NT2/D1 (cell line): ENCODE results near the gene GPX4.

Source experiments
- DNase-seq: peaks from one replicate; pipeline ENCODE4 v3.0.0-alpha.2; 2011; ENCODE audit warnings: low read depth, low spot score
- H3K27me3 ChIP-seq: 2 replicates; pipeline ENCODE4 v1.6.0; 2011; ENCODE audit warnings: mild to moderate bottlenecking; ENCODE audit not compliant: insufficient read length, insufficient read depth
- H3K36me3 ChIP-seq: 2 replicates; pipeline ENCODE4 v1.6.1; 2011; ENCODE audit warnings: mild to moderate bottlenecking, low read length, mixed read lengths; ENCODE audit not compliant: insufficient read depth, insufficient read length
- H3K4me1 ChIP-seq: 2 replicates; pipeline ENCODE4 v1.5.1; 2011; ENCODE audit not compliant: insufficient read depth, insufficient read length
- H3K4me3 ChIP-seq: 2 replicates; pipeline ENCODE4 v1.5.1; 2011; ENCODE audit warnings: low read depth; ENCODE audit not compliant: insufficient read length
- H3K9ac ChIP-seq: 2 replicates; pipeline ENCODE4 v1.6.0; 2011; ENCODE audit warnings: low read depth; ENCODE audit not compliant: insufficient read length
- H3K9me3 ChIP-seq: 2 replicates; pipeline ENCODE4 v1.5.1; 2011; ENCODE audit warnings: mild to moderate bottlenecking, low read length; ENCODE audit not compliant: insufficient read depth
- SUZ12 ChIP-seq: IDR thresholded peaks from 2 replicates; pipeline ENCODE4 v1.6.1; 2011; ENCODE audit not compliant: insufficient read length, insufficient read depth; ENCODE audit errors: extremely low read depth
- YY1 ChIP-seq: IDR thresholded peaks from 2 replicates; pipeline ENCODE4 v1.6.1; 2011; ENCODE audit not compliant: insufficient read length, insufficient read depth
- ZNF274 ChIP-seq: IDR thresholded peaks from 2 replicates; pipeline ENCODE4 v1.6.1; 2011; ENCODE audit warnings: mild to moderate bottlenecking, low read depth, low read length

Gene GPX4

GRCh38 chr19:1088416-1089010, 15.3 kb upstream of the GPX4 start:
- peaks cover 88% of the 10 kb centered on the region for H3K36me3 ChIP-seq

DNA sequence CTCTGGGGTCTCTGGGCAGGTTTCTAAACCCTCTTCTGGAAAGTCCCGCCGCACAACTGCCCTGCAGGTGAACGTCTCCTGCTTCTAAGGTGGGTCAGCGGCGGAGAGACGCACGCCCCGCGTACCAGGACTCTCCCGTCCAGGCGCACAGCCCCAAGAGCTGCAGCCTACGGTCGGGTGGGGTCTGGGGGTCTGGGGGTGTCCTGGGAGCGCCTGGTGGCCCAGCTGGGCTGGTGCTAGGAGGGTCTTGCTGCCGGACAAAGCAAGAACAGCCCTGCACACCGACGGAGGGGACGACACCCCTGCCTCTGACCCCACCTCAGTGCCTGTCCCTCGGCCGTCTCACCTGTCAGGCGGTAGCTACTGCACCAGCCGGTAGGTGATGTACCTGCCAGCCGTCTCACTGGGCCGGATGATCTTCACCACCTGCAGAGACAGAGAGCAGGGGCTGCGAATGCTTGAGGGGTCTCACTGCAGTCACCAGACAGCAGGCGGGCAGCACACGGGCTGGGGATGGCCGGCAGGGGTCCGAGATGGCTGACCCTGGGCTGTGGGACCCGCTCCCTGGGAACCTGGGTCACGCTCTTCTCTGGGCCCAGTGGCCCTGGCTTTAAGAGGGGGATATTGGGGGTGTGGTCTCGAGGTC, 14.5 kb upstream of the GPX4 start:
- Histone ChIP-seq H3K4me1 (peaks cover 21% of the 10 kb centered on the region), H3K9ac (no peak overlapping the region), H3K36me3 (peaks cover 88% of the 10 kb centered on the region), H3K27me3 (no peaks in the 10 kb centered on the region), H3K9me3 (no peaks in the 10 kb centered on the region), H3K4me3 (no peak overlapping the region)
- no peak for TF ChIP-seq YY1
- TF ChIP-seq ZNF274, result no peak
- TF ChIP-seq SUZ12, result no peak
- no peak for DNase-seq

More at GRCh38 chr19:1088416-1089010, 15.3 kb upstream of the GPX4 start:
- Histone ChIP-seq H3K9me3 (no peaks in the 10 kb centered on the region), H3K27me3 (no peaks in the 10 kb centered on the region), H3K4me3 (no peak overlapping the region), H3K9ac (peak overlapping the region; percentile 8), H3K4me1 (peaks cover 14% of the 10 kb centered on the region)
- no peak for DNase-seq
- TF ChIP-seq SUZ12, result no peak
- no peak for TF ChIP-seq ZNF274
- no peak for TF ChIP-seq YY1

- Histone ChIP-seq H3K9ac (no peak overlapping the region), H3K27me3 (no peaks in the 10 kb centered on the region), H3K4me1 (peaks cover 22% of the 10 kb centered on the region), H3K36me3 (peaks cover 84% of the 10 kb centered on the region), H3K4me3 (no peak overlapping the region), H3K9me3 (no peaks in the 10 kb centered on the region)
- TF ChIP-seq SUZ12, result no peak
- no peak for TF ChIP-seq ZNF274
- TF ChIP-seq YY1, result no peak
- DNase-seq, result no peak
These were observed 13.9 kb upstream of the GPX4 start for GRCh38 chr19:1089891-1090290.

DNA sequence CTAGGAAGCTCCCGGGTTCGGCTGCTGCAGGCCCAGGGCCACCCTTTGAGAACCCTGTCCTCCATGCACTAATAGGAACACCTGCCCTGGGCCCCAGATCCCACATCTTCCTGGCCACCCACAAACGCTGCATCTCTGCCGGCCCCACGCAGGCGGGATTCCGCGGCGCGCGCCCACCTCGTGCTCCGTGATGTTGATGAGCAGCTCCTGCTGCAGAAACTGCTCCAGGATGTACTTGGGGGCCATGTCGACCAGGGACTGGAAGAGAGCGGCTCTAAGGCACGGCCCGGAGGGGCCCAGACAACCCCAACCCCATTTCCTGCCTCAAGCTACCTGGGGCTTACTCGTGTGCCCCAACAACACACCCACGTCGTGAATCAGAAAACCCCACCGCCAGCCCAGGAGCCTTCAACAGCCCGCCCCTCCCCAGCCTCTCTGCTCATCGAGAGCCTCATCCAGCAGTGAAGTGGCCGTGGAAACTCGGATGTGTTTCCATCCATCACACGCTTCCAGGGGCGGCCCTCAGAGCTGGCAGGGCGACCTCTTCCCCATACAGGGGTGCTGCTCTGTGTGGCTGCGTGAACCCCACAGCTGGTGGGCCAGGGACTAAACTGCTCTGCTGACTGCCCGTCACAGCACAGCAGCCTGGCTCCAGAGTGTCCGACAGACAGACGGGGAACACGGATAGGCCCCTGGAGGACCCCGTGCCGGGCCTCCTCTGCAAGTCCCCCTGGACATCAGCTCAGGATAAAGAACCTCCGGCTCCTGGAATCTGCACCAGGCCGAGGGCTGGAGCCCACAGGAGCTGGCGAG, 12.9 kb upstream of the GPX4 start:
- H3K9ac ChIP-seq, result no peak overlapping the region
- DNase-seq, result no peak
- no peak for TF ChIP-seq YY1
- no peak for TF ChIP-seq SUZ12
- no peak for TF ChIP-seq ZNF274
- no peaks in the 10 kb centered on the region for H3K27me3 ChIP-seq
- H3K36me3 ChIP-seq, result peaks cover 73% of the 10 kb centered on the region
- no peaks in the 10 kb centered on the region for H3K9me3 ChIP-seq
- H3K4me3 ChIP-seq, result no peak overlapping the region
- H3K4me1 ChIP-seq, result peaks cover 18% of the 10 kb centered on the region

- Histone ChIP-seq H3K9me3 (no peaks in the 10 kb centered on the region), H3K4me3 (no peak overlapping the region), H3K4me1 (peaks cover 14% of the 10 kb centered on the region), H3K36me3 (peaks cover 66% of the 10 kb centered on the region), H3K27me3 (no peaks in the 10 kb centered on the region), H3K9ac (peak overlapping the region; percentile 4)
- DNase-seq, result no peak
- TF ChIP-seq YY1 (no peak), SUZ12 (no peak), ZNF274 (no peak)
These were observed 12.1 kb upstream of the GPX4 start for GRCh38 chr19:1091544-1092175.

- Histone ChIP-seq H3K9me3 (no peaks in the 10 kb centered on the region), H3K4me3 (no peak overlapping the region), H3K9ac (peak overlapping the region; percentile 98), H3K27me3 (no peaks in the 10 kb centered on the region), H3K36me3 (peaks cover 50% of the 10 kb centered on the region), H3K4me1 (peaks cover 16% of the 10 kb centered on the region)
- no peak for DNase-seq
- no peak for TF ChIP-seq YY1
- no peak for TF ChIP-seq ZNF274
- TF ChIP-seq SUZ12, result no peak
These were observed 10.5 kb upstream of the GPX4 start for GRCh38 chr19:1093330-1093729.

DNA sequence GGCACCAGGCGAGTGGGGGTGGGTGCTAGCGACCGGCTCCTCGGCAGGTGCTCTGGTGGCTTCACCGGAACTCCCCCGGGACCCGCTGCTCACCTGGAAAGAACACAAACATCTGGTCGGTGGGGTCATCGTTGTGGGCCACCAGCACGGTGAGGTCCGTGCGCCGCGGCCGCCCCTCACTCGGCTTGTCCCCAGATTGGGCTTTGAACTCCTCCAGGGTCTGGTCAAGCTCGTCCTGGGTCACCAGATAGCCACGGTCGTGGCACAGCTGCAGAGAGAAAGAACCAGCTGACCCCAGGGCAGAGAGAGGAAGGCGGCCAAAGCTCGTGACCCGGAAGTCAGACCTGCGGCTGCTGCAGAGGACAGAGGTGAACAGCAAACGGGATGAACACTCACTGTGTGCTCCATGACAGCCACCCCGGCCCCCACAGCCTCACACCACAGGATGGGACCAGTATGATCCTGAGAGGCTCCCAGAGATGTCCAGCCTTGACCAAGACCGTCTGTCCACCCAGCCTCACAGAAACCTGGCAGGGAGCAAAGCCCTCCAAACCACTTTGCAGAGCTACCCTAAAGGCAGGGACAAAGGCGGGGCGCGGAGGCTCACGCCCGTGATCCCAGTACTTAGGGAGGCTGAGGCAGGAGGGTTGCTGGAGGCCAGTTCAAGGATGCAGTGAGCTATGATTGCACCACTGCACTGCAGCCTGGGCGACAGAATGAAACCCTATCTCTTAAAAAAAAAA, 9.8 kb upstream of the GPX4 start:
- H3K9me3 ChIP-seq, result no peaks in the 10 kb centered on the region
- TF ChIP-seq SUZ12 (no peak), YY1 (no peak), ZNF274 (no peak)
- peak overlapping the region; percentile 87 for H3K4me3 ChIP-seq
- H3K36me3 ChIP-seq, result peaks cover 43% of the 10 kb centered on the region
- no peaks in the 10 kb centered on the region for H3K27me3 ChIP-seq
- peak overlapping the region; percentile 98 for H3K9ac ChIP-seq
- no peak for DNase-seq
- peaks cover 20% of the 10 kb centered on the region for H3K4me1 ChIP-seq
